NCI-H1694 (cell line): ENCODE data around the gene ADAM8.
"Not testable (repeated sequence)": the region's sequence is repeated elsewhere in the genome, so short reads cannot be mapped to it uniquely, and the experiment has no call there.

Experiments
- DNase-seq: peaks from one replicate; lab custom pipeline; 2025; lab: John Stamatoyannopoulos, UW

ADAM8 gene

GRCh38 chr10:133249094-133249780, 27.4 kb downstream of the ADAM8 start:
- no peak for DNase-seq

DNA sequence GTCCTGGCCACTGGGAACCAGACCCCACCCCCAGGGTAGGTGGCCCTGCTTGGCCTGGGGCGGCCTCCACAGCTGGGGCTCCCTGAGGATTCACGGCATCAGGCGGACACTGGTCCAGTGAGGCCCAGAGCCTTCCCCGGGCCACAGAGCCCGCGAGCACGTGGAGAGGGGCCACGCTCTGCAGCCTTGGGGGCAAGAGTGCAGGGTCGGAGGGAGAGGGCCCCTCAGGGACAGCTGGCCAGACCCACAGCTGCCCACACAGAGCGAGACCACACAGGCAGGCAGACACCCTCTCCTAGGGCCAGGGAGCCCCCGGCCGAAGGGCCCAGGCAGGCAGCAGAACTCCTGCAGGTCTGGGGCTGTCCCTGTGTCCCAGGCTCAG, 28.3 kb downstream of the ADAM8 start:
- DNase-seq: no peak

DNA sequence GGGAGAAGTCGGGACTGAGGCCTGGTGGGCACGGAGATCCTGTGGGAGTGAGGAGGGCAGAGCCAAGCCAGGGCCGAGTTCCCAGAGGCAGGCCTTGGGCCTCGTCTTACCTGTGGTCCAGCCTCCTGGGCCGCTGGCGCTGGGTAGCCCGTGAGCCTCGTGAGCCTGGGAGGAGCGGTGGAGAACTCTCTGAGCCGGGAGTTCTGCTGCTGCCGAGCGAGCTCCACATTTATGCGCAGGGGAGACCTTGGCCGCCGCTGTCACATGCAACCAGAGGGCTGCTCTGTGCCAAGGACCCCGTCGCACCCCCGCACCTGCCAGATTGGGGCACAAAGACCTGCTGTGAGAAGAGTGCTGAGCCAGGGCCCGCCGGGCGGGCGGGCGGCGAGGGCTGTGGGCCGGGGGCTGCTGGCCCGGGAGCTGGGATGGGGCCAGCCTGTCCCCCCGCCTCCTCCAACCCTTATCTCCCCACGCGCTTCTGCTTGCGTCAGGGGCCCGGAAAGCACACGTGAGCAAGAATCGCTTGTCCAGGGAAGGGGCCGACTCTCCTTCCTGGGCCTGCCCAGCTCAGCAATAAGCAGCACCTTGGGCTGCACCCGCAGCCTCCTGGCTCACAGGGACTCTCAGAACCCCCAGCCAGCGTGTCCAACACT, 28.9 kb downstream of the ADAM8 start:
- no peak for DNase-seq

DNA sequence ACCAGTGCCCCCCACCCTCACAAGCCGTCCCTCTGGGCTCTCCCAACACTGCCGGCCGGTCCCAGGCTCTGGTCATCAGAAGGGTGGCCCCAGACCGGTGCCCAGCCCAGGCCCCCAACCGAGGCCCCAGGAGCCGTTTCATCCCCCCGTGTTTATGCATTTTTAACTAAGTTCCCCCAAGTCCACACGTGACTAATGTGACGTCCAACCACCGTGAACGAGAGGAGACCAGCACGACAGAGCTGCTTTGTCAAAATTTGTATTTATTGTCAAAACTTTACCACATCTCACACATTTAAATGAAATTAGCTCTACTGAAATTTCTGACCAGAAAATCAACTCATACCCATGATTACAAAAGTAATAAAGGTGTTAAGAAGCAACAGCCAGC, 30.4 kb downstream of the ADAM8 start:
- no peak for DNase-seq

DNA sequence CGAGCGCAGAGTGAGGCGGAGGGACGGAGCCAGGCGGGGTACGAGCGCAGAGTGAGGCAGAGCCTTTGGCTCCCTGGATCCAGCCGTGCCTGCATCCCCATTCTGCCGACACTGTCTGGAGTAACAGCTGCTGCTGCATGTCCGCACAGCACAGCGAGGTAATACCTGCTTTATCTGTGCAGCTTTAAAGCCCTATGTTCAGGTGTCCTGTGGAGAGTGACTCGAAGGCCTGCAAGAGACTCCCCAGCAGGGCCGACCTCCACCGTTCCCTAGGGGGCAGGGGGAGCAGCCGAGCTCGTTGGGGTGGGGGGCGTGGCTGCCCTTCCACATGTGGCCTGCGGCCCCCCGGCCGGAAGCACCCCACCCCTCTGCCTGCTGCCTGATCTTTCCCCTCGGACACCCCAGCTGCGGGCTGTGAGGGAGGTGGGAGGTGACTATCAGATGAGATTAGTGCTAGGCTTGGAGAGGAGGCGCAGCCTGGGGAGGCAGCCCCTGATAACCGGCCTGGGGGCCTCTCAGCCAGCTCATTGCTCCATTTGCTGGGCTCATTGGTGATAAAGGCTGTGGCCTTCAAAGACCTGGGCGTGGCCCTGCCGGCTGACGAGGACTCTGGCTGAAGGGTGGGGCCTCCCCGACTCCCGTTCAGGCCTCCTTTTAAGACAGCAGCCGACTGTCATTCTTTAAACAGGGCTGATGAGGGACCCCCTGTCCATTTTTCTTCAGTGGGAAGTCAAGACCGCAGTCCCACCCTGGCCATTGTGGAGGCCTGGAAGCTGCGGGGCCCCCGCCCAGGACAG, 31.0 kb downstream of the ADAM8 start:
- no peak for DNase-seq

DNA sequence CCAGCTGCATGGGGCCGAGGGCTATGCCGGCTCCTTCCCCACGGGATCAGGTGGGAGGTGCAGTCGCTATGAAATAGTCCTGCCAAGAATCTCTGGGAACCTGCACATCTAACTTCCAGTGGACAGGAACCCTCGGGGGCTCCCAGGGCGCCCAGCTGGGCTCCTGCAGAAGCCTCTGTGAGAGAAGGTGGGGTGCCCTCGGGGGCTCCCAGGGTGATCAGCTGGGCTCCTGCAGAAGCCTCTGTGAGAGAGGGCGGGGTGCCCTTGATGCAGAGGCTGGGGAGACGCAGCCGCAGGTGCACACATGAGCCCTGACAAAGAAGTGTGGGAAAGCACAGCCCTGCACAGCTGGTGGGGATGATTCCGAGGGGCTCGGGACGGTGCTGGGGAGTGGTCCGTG, 33.1 kb downstream of the ADAM8 start:
- DNase-seq: no peak

DNA sequence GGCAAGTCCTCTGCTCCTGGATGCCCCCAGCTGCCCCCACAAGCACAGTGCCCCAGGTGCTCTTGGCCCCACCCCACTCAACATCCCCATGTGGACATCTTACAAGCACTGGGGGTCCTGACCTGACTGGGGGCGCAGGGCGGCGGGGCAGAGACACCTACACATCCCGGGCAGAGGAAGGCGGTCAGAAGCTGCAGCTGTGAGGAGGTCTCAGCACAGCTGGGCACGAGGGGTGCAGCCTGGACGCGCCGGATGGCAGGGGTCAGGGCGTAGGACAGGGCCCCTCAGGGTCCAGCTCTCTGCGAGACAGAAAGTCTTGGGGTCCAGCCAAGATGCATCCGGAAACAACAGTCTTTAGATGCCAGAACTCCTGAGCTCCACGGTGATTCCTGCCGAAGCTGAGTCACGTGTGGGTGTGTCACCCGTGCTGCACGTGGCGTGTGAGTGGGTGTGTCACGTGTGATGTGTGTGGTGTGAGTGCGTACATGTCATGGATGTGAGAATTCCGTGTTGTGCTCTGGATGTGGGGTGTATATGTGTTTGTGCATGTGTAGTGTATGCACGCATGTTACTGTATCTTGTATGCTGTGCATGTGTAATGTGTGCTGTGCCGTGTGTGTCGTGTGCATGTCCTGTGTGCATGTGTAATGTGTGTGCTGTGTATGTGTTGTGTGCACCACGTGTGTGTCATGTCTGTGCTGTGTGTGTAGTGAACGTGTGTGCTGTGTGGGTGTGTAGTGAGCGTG, 33.9 kb downstream of the ADAM8 start:
- DNase-seq: no peak

DNA sequence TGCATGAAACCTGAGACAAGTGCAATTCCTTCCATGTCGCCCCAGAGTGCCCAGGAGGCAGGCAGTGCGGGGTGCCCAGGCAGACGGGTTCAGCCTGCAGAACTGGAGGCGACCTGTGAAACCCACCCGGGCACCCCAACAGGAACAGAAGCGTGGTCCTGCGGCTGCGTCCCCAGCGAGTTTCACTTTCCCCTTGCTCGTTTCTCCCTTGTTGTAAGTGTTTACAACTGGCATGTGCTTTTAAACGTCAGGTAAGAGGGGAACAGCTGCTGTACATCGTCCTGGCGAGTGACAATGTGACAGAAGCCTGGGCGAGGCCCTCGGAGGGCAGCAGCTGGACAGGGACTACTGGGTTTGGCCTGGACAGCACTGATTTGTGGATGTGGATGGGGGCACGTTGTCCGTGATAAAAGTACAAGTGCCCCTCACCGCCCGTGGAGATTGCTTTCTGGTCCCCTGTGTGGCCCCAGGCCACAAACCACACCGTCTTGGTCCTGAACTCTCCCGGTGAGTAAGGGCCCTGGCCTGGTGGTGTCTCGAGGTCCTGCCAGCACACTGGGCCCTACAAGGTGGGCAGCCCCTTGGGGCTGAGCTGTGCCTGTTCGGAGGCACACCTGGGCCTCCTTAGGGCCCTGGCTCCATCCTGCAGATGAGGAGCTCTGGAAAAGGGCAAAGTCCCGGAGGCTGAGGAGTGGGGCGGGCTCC, 35.0 kb downstream of the ADAM8 start:
- no peak for DNase-seq

- DNase-seq: no peak
These were observed 36.7 kb downstream of the ADAM8 start for GRCh38 chr10:133239990-133240389.

DNA sequence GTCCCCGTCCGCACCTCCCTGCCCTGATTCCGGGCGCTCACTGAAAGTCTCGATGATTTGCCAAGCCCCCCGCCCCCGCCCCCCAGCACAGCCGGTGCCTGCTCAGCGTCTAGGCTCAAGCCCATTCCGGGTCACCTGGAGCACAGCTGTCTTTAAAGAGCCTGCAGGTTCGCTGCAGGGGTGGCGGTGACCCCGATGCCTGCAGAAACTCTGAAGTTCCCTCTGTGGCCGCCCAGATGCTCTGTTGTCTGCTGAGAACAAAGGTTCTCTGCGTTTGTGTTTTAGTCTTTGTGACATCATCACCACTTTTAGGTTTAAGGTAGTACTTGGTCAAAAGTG, 38.2 kb downstream of the ADAM8 start:
- DNase-seq: no peak

DNA sequence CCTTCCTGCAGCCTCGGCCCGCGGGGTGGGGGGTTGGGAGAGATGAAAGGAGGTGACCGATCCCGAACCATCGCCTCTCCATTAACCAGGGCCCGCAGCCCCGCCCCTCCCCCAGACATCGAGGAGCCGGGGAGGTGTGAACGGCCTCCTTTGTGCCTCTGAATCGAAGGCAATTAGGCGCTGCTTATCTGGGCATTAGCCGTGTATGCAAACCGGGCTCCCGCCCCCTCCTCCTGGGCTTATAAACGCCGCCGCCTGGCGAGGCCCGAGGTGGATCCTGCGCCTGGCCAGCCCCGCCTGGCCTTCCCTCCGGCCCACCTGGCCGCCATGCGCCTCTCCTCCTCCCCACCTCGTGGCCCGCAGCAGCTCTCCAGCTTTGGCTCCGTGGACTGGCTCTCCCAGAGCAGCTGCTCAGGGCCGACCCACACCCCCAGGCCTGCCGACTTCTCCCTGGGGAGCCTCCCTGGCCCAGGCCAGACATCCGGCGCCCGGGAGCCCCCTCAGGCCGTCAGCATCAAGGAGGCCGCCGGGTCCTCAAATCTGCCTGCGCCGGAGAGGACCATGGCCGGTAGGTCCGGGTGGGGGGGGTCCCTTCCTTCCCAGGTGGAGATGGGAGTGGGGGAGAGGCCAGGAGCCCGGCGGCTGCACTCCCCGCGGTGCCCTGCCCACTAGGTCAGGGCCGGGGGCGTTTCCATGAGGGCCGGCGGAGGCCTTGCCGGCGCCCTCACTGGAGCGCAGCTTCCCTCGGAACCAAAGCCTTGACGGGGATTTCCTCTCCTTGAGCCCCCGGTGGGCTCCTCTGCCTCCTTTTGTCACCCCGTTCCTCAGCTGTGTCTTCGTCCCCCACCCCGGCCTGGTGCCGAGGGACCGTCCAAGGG, 38.8 kb downstream of the ADAM8 start, which contains the start of gene VENTX:
TSS of gene VENTX (plus strand) at position 268 of the 878 bp plus-strand sequence. CDS start at position 328, 60 bp downstream.
- no peak for DNase-seq

DNA sequence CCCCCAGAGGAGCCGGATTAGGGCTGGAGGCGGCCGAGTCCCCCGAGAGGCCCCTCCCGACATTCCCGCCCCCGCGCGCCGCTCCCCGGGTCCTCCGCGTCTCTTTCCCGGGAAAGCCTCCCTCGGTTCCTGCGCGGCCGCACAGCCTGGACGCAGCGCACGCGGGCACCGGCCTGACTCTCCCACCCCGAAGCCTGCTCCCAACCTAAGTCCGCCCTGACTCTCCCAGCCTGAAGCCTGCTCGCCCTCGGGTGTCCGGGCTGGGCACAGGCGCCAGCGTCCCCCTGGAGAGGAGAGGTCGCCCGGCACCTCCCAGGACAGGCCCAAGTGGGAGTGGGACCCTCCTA, 39.5 kb downstream of the ADAM8 start:
- no peak for DNase-seq

- no peak for DNase-seq
These were observed 40.0 kb downstream of the ADAM8 start for GRCh38 chr10:133236401-133237240.

DNA sequence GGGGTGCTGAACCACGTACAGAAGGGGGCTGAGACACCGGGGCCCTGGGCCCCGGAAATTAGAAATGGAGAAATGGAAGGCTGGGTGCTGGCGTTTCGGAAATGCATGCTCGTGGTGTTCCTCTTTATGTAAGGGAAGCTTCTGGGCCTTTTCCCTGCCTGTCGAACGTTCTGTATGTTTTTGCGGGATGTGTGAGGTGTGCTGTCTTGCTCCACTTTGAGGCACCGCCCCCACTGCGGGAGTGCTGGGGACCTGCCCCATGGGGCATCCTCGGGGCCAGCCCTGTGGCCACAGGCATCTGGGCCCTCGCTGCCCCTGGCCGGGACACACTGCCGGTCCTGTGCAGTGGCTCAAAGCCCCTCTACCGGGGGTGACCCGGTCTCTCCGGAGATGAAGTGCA, 40.7 kb downstream of the ADAM8 start:
- DNase-seq: no peak

- DNase-seq: no peak
These were observed 41.3 kb downstream of the ADAM8 start for GRCh38 chr10:133235265-133235855.

GRCh38 chr10:133234796-133235195, 41.9 kb downstream of the ADAM8 start:
- not testable (repeated sequence) for DNase-seq

GRCh38 chr10:133231946-133232574, 44.6 kb downstream of the ADAM8 start:
- no peak for DNase-seq

- no peak for DNase-seq
These were observed 45.3 kb downstream of the ADAM8 start for GRCh38 chr10:133231244-133231945.
